GM12878 (cell line): ENCODE results near the gene NCKAP5L.

Experiments used
- BACH1 ChIP-seq: fragments of 450-650 bp; IDR thresholded peaks from 2 replicates; pipeline ENCODE4 v1.6.1; 2017; ENCODE audit warnings: mild to moderate bottlenecking, borderline replicate concordance
- CHD4 ChIP-seq: fragments of 200-600 bp; sonication (generic); IDR thresholded peaks from 2 replicates; pipeline ENCODE4 v1.6.1; 2016; ENCODE audit warnings: mild to moderate bottlenecking
- EZH2 ChIP-seq: IDR thresholded peaks from 2 replicates; pipeline ENCODE4 v1.6.1; 2012; ENCODE audit warnings: low read depth, mild to moderate bottlenecking, control low read depth, inconsistent platforms, low read length, borderline replicate concordance; ENCODE audit not compliant: control insufficient read depth
- POLR2A ChIP-seq: IDR thresholded peaks from 2 replicates; pipeline ENCODE4 v1.6.1; 2011; ENCODE audit warnings: low read depth, mild to moderate bottlenecking, low read length
- RCOR1 ChIP-seq: conservative IDR thresholded peaks from 2 replicates; pipeline ENCODE4 v1.6.1; 2012; ENCODE audit warnings: low read depth, low read length, improper control_type of control experiment
- REST ChIP-seq: IDR thresholded peaks from 2 replicates; pipeline ENCODE4 v1.6.1; 2012; ENCODE audit warnings: mild to moderate bottlenecking, low read depth, low read length
- SRF ChIP-seq, 2 experiments: IDR thresholded peaks; 2 replicates each; pipeline ENCODE4 v1.6.1; 2011; ENCODE audit warnings: low read depth in 2 of 2, low read length in 2 of 2, mild to moderate bottlenecking in 1 of 2, moderate library complexity in 1 of 2
- TAF1 ChIP-seq: IDR thresholded peaks from 2 replicates; pipeline ENCODE4 v1.6.1; 2011; ENCODE audit warnings: mild to moderate bottlenecking, low read depth, low read length, borderline replicate concordance
- TBL1XR1 ChIP-seq: IDR thresholded peaks from 2 replicates; pipeline ENCODE4 v1.6.1; 2012; ENCODE audit warnings: low read depth, low read length, improper control_type of control experiment

DNA sequence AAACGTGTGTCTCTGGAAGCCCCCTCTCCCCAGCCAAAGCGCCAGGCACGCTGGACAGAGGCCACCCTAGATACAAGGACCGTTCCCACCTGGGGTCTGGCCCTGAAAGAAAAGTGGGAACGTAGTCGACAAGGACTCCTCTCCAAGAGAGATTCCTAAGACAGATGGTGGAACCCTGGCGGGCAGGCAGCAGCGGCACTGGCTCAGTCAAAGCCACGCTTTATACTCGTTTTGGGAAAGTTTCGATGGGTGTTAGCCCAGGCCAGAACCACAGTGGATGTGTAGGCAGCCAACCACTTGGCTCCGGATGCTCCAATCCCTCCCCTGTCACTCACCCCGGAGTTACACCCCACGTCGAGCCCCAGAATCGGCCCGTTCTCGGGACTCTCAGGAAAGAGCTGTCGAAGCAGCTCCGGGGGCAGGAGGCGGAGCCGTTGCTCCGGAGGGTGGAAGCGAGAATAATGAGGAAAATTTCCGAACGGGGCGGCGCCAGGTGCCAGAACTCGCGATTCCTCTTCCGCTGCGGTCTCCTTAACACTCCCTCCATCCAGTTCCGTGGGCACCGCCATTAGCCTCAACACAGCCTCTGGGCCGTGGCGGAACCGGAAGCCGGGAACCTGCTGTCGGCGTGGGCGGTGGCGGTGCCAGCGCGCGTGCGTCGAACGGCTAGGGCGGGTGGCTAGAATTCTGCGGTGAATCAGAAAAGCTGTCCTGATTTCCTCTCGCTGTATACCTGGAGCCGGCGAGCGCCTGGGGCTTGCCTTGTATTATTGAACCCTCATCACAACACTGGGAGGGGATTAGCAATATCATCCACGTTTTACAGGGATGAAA, 14.5 kb upstream of the NCKAP5L start, which contains the start of gene BCDIN3D:
- TF ChIP-seq SRF (IDR thresholded peaks at IDR 0.05; ENCODE audit: low read depth in 2 of 2, low read length in 2 of 2) (no peak), TAF1 (peak; percentile 88), CHD4 (no peak), REST (no peak), POLR2A (peak; percentile 94), TBL1XR1 (no peak), BACH1 (0 out of 2 replicates have a peak, but pooled peaks have one; percentile 41), EZH2 (no peak), RCOR1 (0 out of 2 replicates have a peak, but pooled peaks have one; percentile 58)
